ENCODE results near the gene EFHC1.

- TF ChIP-seq CTCF (IDR thresholded peaks at IDR 0.05) (no peak), POLR2A (IDR thresholded peaks at IDR 0.05) (no peak), POLR2AphosphoS5 (IDR thresholded peaks at IDR 0.05) (no peak)
These were observed 69.7 kb downstream of the EFHC1 start for GRCh38 chr6:52489881-52490280.

Data from breast epithelium (tissue), 3 donors.